NCI-H2196 (cell line): ENCODE data around the gene USP25.
"Not testable (repeated sequence)": the region's sequence is repeated elsewhere in the genome, so short reads cannot be mapped to it uniquely, and the experiment has no call there.

Source experiments
- DNase-seq: peaks from one replicate; lab custom pipeline; 2025; ENCODE audit not compliant: unreplicated experiment; lab: John Stamatoyannopoulos, UW

The USP25 gene

GRCh38 chr21:15732290-15732995 is 2.7 kb downstream of the USP25 start:
- no peak for DNase-seq

- DNase-seq = no peak
Measured at GRCh38 chr21:15732996-15733329, 3.2 kb downstream of the USP25 start.

- DNase-seq = no peak
Measured at GRCh38 chr21:15735409-15735808, 5.6 kb downstream of the USP25 start.

- DNase-seq = not testable (repeated sequence)
Measured at GRCh38 chr21:15735931-15736330, 6.1 kb downstream of the USP25 start.

GRCh38 chr21:15738779-15739178 is 9.0 kb downstream of the USP25 start:
- not testable (repeated sequence) for DNase-seq

GRCh38 chr21:15740383-15740782 is 10.6 kb downstream of the USP25 start:
- no peak for DNase-seq

- DNase-seq = no peak
Measured at GRCh38 chr21:15741510-15741909, 11.7 kb downstream of the USP25 start.

GRCh38 chr21:15742052-15742670 is 12.4 kb downstream of the USP25 start:
- DNase-seq = no peak

GRCh38 chr21:15742694-15743093 is 12.9 kb downstream of the USP25 start:
- no peak for DNase-seq

GRCh38 chr21:15743593-15743992 is 13.8 kb downstream of the USP25 start:
- DNase-seq = no peak

GRCh38 chr21:15744926-15745325 is 15.1 kb downstream of the USP25 start:
- DNase-seq = no peak

GRCh38 chr21:15748586-15748985 is 18.8 kb downstream of the USP25 start:
- DNase-seq = no peak

- no peak for DNase-seq
Measured at GRCh38 chr21:15749082-15749860, 19.5 kb downstream of the USP25 start.

GRCh38 chr21:15749861-15750159 is 20.0 kb downstream of the USP25 start:
- DNase-seq = no peak

- no peak for DNase-seq
Measured at GRCh38 chr21:15751037-15751436, 21.3 kb downstream of the USP25 start.

- DNase-seq = no peak
Measured at GRCh38 chr21:15751546-15751945, 21.8 kb downstream of the USP25 start.

- no peak for DNase-seq
Measured at GRCh38 chr21:15752763-15753407, 23.1 kb downstream of the USP25 start.

GRCh38 chr21:15753741-15754140 is 24.0 kb downstream of the USP25 start:
- DNase-seq = no peak

- no peak for DNase-seq
Measured at GRCh38 chr21:15754640-15755039, 24.9 kb downstream of the USP25 start.

GRCh38 chr21:15755125-15755524 is 25.3 kb downstream of the USP25 start:
- no peak for DNase-seq

- no peak for DNase-seq
Measured at GRCh38 chr21:15759469-15759868, 29.7 kb downstream of the USP25 start.
